Neural cell (in vitro differentiated cells): ENCODE results near the gene CEP70. TPM values are rescaled to one million over a fixed set of nuclear protein-coding genes. Genes with fewer than 3 reads are reported as not detected.
"Not testable (repeated sequence)": the region's sequence is repeated elsewhere in the genome, so short reads cannot be mapped to it uniquely, and the experiment has no call there.

Source experiments
- H2AFZ ChIP-seq: fragments of 200-600, 300-800 bp; sonication (generic), shearing (Covaris generic); 2 replicates; pipeline ENCODE4 v1.6.0; 2014; ENCODE audit warnings: low read depth, mild to moderate bottlenecking, antibody characterized with exemption, low read length, moderate library complexity
- H3F3A ChIP-seq: fragments of 200-600 bp; shearing (Covaris generic); 2 replicates; pipeline ENCODE4 v1.6.1; 2016; ENCODE audit warnings: mild to moderate bottlenecking, moderate library complexity, mixed read lengths, antibody characterized with exemption, low read length; ENCODE audit not compliant: insufficient read depth, poor library complexity, severe bottlenecking
- H3K27ac ChIP-seq: fragments of 200-600, 300-800 bp; sonication (generic), shearing (Covaris generic); 2 replicates; pipeline ENCODE4 v1.5.1; 2014; ENCODE audit warnings: mild to moderate bottlenecking, low read length, moderate library complexity
- H3K27me3 ChIP-seq: fragments of 300-800, 200-600 bp; sonication (generic), shearing (Covaris generic); 2 replicates; pipeline ENCODE4 v1.6.0; 2014; ENCODE audit warnings: mild to moderate bottlenecking, low read depth, low read length, moderate library complexity; ENCODE audit not compliant: insufficient read depth
- H3K36me3 ChIP-seq: fragments of 300-800, 200-600 bp; sonication (generic), shearing (Covaris generic); 2 replicates; pipeline ENCODE4 v1.5.1; 2014; ENCODE audit warnings: mild to moderate bottlenecking, antibody characterized with exemption, low read length, moderate library complexity; ENCODE audit not compliant: insufficient read depth
- H3K4me2 ChIP-seq: fragments of 300-800, 200-600 bp; sonication (generic), shearing (Covaris generic); 2 replicates; pipeline ENCODE4 v1.6.0; 2014; ENCODE audit warnings: mild to moderate bottlenecking, low read length
- H3K4me3 ChIP-seq: fragments of 300-800, 200-600 bp; sonication (generic), shearing (Covaris generic); 2 replicates; pipeline ENCODE4 v1.5.1; 2014; ENCODE audit warnings: mild to moderate bottlenecking, low read length, moderate library complexity
- H3K79me2 ChIP-seq: fragments of 200-600 bp; shearing (Covaris generic); replicated peaks from 2 replicates; pipeline ENCODE4 v1.6.0; 2014; ENCODE audit warnings: mild to moderate bottlenecking, low read length, moderate library complexity; ENCODE audit not compliant: insufficient read depth
- H3K9ac ChIP-seq: fragments of 300-800, 200-600 bp; sonication (generic), shearing (Covaris generic); 2 replicates; pipeline ENCODE4 v1.6.1; 2016; ENCODE audit warnings: mild to moderate bottlenecking, low read length, mixed read lengths
- H3K9me2 ChIP-seq: fragments of 200-600 bp; shearing (Covaris generic); 2 replicates; pipeline ENCODE4 v1.6.1; 2016; ENCODE audit warnings: mild to moderate bottlenecking, low read length, mixed read lengths; ENCODE audit not compliant: insufficient read depth
- H3K9me3 ChIP-seq: fragments of 200-600, 300-800 bp; sonication (generic), shearing (Covaris generic); 2 replicates; pipeline ENCODE4 v1.6.1; 2016; ENCODE audit warnings: mild to moderate bottlenecking, mixed run types, low read length, moderate library complexity, mixed read lengths
- H4K20me1 ChIP-seq: fragments of 200-600 bp; shearing (Covaris generic); 2 replicates; pipeline ENCODE4 v1.6.1; 2016; ENCODE audit warnings: mild to moderate bottlenecking, mixed run types; ENCODE audit not compliant: insufficient read depth
- EP300 ChIP-seq: fragments of 450-650 bp; conservative IDR thresholded peaks from 2 replicates; pipeline ENCODE4 v1.6.1; 2014; ENCODE audit warnings: antibody characterized with exemption, mild to moderate bottlenecking, moderate library complexity; ENCODE audit not compliant: poor library complexity, severe bottlenecking
- EZH2 ChIP-seq: fragments of 200-600, 300-800 bp; shearing (Covaris generic), sonication (generic); IDR thresholded peaks from 2 replicates; pipeline ENCODE4 v1.6.1; 2014; ENCODE audit warnings: antibody characterized with exemption, low read length, borderline replicate concordance, mild to moderate bottlenecking; ENCODE audit not compliant: insufficient read depth, poor library complexity, severe bottlenecking
- MXI1 ChIP-seq: fragments of 450-650 bp; conservative IDR thresholded peaks from 2 replicates; pipeline ENCODE4 v1.6.1; 2014; ENCODE audit warnings: antibody characterized with exemption, mild to moderate bottlenecking; ENCODE audit not compliant: poor library complexity, severe bottlenecking
- POLR2AphosphoS5 ChIP-seq: IDR thresholded peaks from 2 replicates; pipeline ENCODE4 v1.6.1; 2012
- RAD21 ChIP-seq: fragments of 450-650 bp; conservative IDR thresholded peaks from 2 replicates; pipeline ENCODE4 v1.6.1; 2014; ENCODE audit warnings: antibody characterized with exemption, mild to moderate bottlenecking, moderate library complexity
- SMC3 ChIP-seq: fragments of 450-650 bp; conservative IDR thresholded peaks from 2 replicates; pipeline ENCODE4 v1.6.1; 2014; ENCODE audit warnings: antibody characterized with exemption, mild to moderate bottlenecking, moderate library complexity; ENCODE audit not compliant: poor library complexity
- TAF1 ChIP-seq: IDR thresholded peaks from 2 replicates; pipeline ENCODE4 v1.6.1; 2012; ENCODE audit warnings: low read depth
- polyA plus RNA-seq: library from polyadenylated mRNA; depleted of rRNA; stranded (reverse); fragments of >200 nt; gene quantifications from 2 replicates; pipeline ENCODE4 v1.2.3, GENCODE V29; 2014
- TF ChIP-seq, protein P1 (sequence below): IDR thresholded peaks from 2 replicates; pipeline ENCODE4 v1.6.1; 2012; ENCODE audit warnings: borderline replicate concordance
- TF ChIP-seq, protein P2 (sequence below): fragments of 450-650 bp; IDR thresholded peaks from 2 replicates; pipeline ENCODE4 v1.5.1; 2014; ENCODE audit warnings: antibody characterized with exemption, mild to moderate bottlenecking, moderate library complexity; ENCODE audit not compliant: poor library complexity, severe bottlenecking

Gene CEP70
- polyA plus RNA-seq, 1 donor from 2014 or later: 25.0 TPM

DNA sequence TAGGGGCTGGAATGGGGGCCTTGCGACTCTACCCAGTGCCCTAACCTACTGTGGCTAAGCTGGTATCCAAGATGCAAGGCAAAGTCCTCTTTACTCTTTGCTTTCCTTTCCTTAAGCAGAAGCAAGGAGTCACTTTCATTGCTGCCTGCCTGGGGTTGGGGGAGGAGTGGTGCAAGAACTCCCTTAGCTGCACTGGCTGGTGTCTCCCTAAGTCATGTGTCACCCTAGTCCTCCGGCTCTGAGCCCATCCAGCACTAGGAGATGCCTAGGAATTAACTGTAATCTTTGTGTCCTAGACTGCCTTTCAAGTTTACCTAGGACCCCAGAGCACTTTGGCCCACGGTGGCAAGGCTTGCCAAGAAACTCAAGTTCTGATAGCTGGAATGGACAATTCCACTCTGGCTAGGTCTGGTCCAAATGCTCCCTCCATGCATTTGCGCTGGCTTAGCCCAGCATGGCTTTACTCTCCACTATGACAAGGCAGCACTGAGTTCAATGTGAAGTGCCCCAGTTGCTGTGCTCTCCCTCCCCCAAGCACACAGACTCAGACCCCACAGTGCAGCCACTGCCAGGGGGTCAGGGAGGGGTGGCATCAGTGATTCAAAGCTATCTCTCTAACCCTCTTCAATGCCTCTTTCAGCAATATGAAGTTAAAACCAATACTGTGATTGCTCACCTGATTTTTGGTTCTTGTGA is 100.9 kb downstream of the CEP70 start:
- Histone ChIP-seq H2AFZ (no peak overlapping the region), H3K79me2 (no peaks in the 10 kb centered on the region), H3F3A (no peaks in the 10 kb centered on the region), H3K4me3 (no peak overlapping the region), H3K9me3 (peaks cover 3% of the 10 kb centered on the region), H3K36me3 (no peaks in the 10 kb centered on the region), H3K9me2 (no peaks in the 10 kb centered on the region), H4K20me1 (no peaks in the 10 kb centered on the region), H3K27ac (no peak overlapping the region), H3K27me3 (no peaks in the 10 kb centered on the region), H3K4me2 (no peak overlapping the region), H3K9ac (no peak overlapping the region)
- TF ChIP-seq RAD21: no peak
- TF ChIP-seq, protein P1, sequence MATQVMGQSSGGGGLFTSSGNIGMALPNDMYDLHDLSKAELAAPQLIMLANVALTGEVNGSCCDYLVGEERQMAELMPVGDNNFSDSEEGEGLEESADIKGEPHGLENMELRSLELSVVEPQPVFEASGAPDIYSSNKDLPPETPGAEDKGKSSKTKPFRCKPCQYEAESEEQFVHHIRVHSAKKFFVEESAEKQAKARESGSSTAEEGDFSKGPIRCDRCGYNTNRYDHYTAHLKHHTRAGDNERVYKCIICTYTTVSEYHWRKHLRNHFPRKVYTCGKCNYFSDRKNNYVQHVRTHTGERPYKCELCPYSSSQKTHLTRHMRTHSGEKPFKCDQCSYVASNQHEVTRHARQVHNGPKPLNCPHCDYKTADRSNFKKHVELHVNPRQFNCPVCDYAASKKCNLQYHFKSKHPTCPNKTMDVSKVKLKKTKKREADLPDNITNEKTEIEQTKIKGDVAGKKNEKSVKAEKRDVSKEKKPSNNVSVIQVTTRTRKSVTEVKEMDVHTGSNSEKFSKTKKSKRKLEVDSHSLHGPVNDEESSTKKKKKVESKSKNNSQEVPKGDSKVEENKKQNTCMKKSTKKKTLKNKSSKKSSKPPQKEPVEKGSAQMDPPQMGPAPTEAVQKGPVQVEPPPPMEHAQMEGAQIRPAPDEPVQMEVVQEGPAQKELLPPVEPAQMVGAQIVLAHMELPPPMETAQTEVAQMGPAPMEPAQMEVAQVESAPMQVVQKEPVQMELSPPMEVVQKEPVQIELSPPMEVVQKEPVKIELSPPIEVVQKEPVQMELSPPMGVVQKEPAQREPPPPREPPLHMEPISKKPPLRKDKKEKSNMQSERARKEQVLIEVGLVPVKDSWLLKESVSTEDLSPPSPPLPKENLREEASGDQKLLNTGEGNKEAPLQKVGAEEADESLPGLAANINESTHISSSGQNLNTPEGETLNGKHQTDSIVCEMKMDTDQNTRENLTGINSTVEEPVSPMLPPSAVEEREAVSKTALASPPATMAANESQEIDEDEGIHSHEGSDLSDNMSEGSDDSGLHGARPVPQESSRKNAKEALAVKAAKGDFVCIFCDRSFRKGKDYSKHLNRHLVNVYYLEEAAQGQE: no peak
- TF ChIP-seq, protein P2, sequence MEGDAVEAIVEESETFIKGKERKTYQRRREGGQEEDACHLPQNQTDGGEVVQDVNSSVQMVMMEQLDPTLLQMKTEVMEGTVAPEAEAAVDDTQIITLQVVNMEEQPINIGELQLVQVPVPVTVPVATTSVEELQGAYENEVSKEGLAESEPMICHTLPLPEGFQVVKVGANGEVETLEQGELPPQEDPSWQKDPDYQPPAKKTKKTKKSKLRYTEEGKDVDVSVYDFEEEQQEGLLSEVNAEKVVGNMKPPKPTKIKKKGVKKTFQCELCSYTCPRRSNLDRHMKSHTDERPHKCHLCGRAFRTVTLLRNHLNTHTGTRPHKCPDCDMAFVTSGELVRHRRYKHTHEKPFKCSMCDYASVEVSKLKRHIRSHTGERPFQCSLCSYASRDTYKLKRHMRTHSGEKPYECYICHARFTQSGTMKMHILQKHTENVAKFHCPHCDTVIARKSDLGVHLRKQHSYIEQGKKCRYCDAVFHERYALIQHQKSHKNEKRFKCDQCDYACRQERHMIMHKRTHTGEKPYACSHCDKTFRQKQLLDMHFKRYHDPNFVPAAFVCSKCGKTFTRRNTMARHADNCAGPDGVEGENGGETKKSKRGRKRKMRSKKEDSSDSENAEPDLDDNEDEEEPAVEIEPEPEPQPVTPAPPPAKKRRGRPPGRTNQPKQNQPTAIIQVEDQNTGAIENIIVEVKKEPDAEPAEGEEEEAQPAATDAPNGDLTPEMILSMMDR: no peak
- TF ChIP-seq MXI1: no peak
- no peak for TF ChIP-seq TAF1
- no peak for TF ChIP-seq EP300
- TF ChIP-seq EZH2: no peak
- TF ChIP-seq SMC3: no peak
- no peak for TF ChIP-seq POLR2AphosphoS5

DNA sequence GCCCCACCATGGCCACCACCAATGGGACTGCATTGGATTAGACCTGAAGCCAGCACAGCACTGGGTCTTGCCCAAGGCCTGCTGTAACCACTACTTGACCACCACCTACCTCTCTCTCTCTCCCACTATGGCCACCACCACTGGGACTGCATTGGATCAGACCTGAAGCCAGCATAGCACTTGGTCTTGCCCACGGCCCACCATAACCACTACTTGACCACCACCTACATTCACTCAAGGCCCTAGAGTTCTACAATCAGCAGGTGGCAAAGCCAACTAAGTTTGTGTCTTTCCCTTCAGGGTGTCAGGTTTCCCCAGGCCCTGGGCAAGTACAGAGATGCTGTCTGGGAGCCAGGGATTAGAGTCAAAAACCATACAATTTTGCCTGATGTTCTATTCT is 102.1 kb downstream of the CEP70 start:
- Histone ChIP-seq H2AFZ (no peak overlapping the region), H3K9ac (no peak overlapping the region), H3K4me2 (no peak overlapping the region), H3K4me3 (no peak overlapping the region), H3K79me2 (no peaks in the 10 kb centered on the region), H3K27me3 (no peaks in the 10 kb centered on the region), H3K9me2 (no peaks in the 10 kb centered on the region), H4K20me1 (no peaks in the 10 kb centered on the region), H3K9me3 (peaks cover 6% of the 10 kb centered on the region), H3K36me3 (no peaks in the 10 kb centered on the region), H3F3A (no peaks in the 10 kb centered on the region), H3K27ac (no peak overlapping the region)
- TF ChIP-seq POLR2AphosphoS5: no peak
- no peak for TF ChIP-seq MXI1
- TF ChIP-seq SMC3: no peak
- TF ChIP-seq, protein P1: no peak
- TF ChIP-seq TAF1: no peak
- TF ChIP-seq EZH2: no peak
- TF ChIP-seq, protein P2: no peak
- TF ChIP-seq EP300: no peak
- TF ChIP-seq RAD21: no peak

- H3K4me3 ChIP-seq, H3K36me3 ChIP-seq, H3K9me2 ChIP-seq, H2AFZ ChIP-seq, H3K9me3 ChIP-seq, H3F3A ChIP-seq, H3K79me2 ChIP-seq, H4K20me1 ChIP-seq, H3K27ac ChIP-seq, H3K9ac ChIP-seq, H3K4me2 ChIP-seq, H3K27me3 ChIP-seq: not testable (repeated sequence)
Observed at GRCh38 chr3:138486580-138486979, 107.5 kb downstream of the CEP70 start.
